Left colon (tissue), 2 donors: Measurements from ENCODE around the gene GPN2. TPM values are rescaled to one million over a fixed set of nuclear protein-coding genes. Genes with fewer than 3 reads are reported as not detected.
"Not testable (repeated sequence)": the region's sequence is repeated elsewhere in the genome, so short reads cannot be mapped to it uniquely, and the experiment has no call there.

Experiments used
- ATAC-seq: fragments of 200-7000 bp; cut with Tn5 transposase; one replicate; pipeline ENCODE4 v1.9.1; 2020; ENCODE audit warnings: mild to moderate bottlenecking, moderate library complexity
- DNase-seq, 2 donors: peaks; one replicate each; pipeline ENCODE4 v3.0.0-alpha.2; 2020
- intact Hi-C, 2 donors: fragments of 100-400 bp; cut with DNase I in 1 of 2; cut with micrococcal nuclease in 1 of 2; formaldehyde crosslinking; loops; one replicate each; pipeline versions ENCODE4 v1.11.2 to v1.14.0; 2022; cut with DNase I, micrococcal nuclease
- total RNA-seq, 2 donors: library from RNA; stranded (reverse); fragmentation: NEBNext Ultra II Directional; extraction: Animal tissue kit (Norgen Biotek cat#: 25700); gene quantifications; one replicate each; pipeline ENCODE4 v1.2.1, GENCODE V29; 2021
- donor health status: DM: no; HTN: no; CAD: no.
- donor health status: DM: yes; HTN: yes; CAD: no.

Gene GPN2
- total RNA-seq, 2 donors from 2014 or later: 33.8 to 38.8 TPM

GRCh38 chr1:26909951-26910342, 19.9 kb upstream of the GPN2 start:
- DNase-seq (no peak), ATAC-seq (no peak)
- intact Hi-C loops: no loop called here

- ATAC-seq (peak; percentile 38), DNase-seq (no peak)
- intact Hi-C loops: no loop called here
These were observed 17.2 kb upstream of the GPN2 start for GRCh38 chr1:26907071-26907917.

DNA sequence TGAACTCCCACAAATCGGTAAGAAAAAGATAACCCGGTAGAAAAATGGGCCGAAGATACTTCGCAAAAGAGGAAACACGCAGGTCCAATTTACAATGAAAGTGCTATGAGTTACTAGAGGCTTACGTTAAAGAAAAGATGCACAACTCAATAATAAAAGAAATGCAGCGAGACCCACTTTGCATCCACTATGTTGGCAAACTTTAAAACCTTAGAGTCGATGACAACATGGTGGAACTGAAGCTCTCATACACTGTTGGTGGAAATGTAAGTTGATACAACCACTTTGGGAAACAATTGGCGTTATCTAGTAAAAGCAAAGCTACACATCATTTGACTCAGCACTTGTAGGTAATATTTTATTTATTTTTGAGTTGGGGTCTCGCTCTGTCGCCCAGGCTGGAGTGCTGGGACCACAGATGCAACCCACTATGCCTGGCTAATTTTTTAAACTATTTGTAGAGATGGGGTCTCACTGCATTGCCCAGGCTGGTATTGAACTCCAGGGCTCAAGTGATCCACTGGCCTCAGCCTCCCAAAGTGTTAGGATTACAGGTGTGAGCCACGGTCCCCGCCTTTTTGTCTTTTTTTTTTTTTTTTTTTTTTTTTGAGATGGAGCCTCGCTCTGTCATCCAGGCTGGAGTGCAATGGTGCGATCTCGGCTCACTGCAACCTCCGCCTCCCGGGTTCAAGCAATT, 10.9 kb upstream of the GPN2 start:
- ATAC-seq (no peak), DNase-seq (no peak)
- intact Hi-C loops: no loop called here

- DNase-seq: peak; percentile 91 to 94
- peak; percentile 87 for ATAC-seq
- intact Hi-C loops: no loop called here
These were observed 10.1 kb upstream of the GPN2 start, which contains the start of gene GPATCH3 for GRCh38 chr1:26900001-26900814. Gene GPATCH3 (minus strand): TSS chr1:26900467. CDS start chr1:26900442, 25 bp downstream.

DNA sequence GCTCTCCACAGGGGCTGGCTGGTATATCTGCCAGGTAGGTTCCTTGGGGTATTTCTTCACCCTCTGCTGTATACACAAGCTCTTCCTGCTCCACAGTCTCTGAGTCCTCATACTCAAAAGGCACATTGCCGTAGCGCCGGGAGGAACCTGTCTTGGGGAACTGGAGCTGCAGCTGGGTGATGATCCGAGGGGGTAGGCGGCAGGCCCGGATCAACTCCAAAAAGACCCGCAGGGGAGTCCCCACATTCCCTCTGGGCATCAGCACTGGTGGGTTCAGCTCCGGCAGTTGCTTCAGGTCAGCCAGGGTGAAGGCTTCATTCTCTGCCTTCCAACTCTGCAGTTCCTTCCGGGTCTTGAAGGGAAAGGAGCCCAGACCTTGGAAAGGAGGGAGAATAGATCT, 7.3 kb upstream of the GPN2 start:
- intact Hi-C loops: no loop called here
- ATAC-seq (no peak), DNase-seq (no peak)

DNA sequence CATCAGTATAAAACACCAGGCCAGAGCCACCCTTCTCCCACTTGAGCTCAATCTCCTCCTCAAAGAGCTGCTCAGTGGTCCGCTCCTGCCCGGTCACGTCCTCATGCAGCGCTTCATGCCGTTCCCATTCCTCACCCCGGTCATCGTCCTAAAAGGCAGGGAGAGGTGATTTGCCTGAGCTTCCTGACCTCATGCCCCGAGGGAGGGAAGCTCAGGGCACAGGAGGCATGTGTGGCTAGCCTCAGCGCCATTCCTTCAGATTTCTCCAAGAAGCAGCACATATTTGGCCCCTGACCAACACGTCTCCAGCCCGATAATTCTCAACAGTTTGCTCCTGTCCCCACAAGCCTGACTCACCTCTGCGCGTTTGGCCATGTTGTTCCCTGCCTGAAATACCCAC, 4.2 kb upstream of the GPN2 start:
- no peak for DNase-seq
- intact Hi-C loops: no loop called here

GRCh38 chr1:26890467-26890796, 349 bp upstream of the GPN2 start:
- no peak for DNase-seq
- intact Hi-C loops: no loop called here
- peak; percentile 44 for ATAC-seq

More for the DNA sequence above, 4.2 kb upstream of the GPN2 start:
- no peak for ATAC-seq

GRCh38 chr1:26888231-26888630, 1.9 kb downstream of the GPN2 start:
- intact Hi-C loops: no loop called here
- DNase-seq (no peak), ATAC-seq (no peak)

- intact Hi-C loops: no loop called here
- no peak for ATAC-seq
- DNase-seq: no peak
These were observed 3.0 kb downstream of the GPN2 start for GRCh38 chr1:26887125-26887524.

- DNase-seq (no peak), ATAC-seq (no peak)
- intact Hi-C loops: no loop called here
These were observed 7.2 kb downstream of the GPN2 start for GRCh38 chr1:26882696-26883463.

- intact Hi-C loops, DNase-seq: not testable (repeated sequence)
- peak; percentile 53 for ATAC-seq
These were observed 8.5 kb downstream of the GPN2 start for GRCh38 chr1:26881611-26882010.

DNA sequence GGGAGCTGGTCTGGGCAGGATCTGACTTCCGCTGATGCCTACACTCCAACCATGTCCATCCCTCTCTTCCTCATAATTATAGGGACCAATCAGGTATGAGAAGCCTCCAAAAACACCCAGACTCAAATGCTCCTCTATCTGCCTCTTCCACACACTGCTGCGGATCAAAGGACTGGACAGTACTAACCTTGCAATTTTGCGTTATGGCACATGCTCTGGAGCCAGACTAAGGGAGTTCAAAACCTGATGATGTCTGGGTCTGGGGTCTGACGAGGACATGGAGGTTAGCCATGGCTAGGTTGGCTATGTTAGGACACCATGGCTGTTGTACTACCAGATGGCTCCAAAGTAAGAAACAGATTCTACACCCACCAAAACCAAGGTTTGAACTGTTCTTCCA, 10.3 kb downstream of the GPN2 start:
- intact Hi-C loops: loop anchor here in 1 of 2 donors (10.0 kb wide), 2 partner anchors 65 to 275 kb away; no protein-coding TSS in a partner anchor
- no peak for DNase-seq

GRCh38 chr1:26877326-26877725, 12.8 kb downstream of the GPN2 start:
- DNase-seq: no peak
- ATAC-seq: no peak
- intact Hi-C loops: loop anchor here in 1 of 2 donors (10.0 kb wide), 2 partner anchors 63 to 273 kb away; no protein-coding TSS in a partner anchor

More for the DNA sequence above, 10.3 kb downstream of the GPN2 start:
- no peak for ATAC-seq

DNA sequence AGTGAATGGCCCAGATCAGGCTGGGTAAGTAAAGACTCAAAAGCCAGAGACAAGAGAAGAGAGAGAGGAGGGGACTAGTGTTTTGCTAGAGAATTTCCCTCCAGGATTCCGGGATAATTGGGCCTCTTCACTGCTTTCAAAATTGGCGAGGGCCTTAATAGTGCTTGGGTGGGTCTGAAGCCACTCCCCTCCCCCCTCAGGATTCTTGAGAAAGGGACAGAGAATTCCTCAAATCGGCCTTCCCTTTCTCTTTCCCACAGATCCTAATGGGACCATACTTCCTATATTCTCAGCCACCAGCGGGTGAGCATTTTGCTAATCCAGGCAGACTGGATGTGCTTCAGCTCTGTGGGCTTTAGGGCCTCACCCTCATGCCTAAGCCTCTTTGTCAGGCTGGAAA, 15.2 kb downstream of the GPN2 start:
- no peak for ATAC-seq
- no peak for DNase-seq
- intact Hi-C loops: loop anchor here in 1 of 2 donors (10.0 kb wide), 2 partner anchors 60 to 270 kb away; no protein-coding TSS in a partner anchor

GRCh38 chr1:26873097-26873496, 17.0 kb downstream of the GPN2 start:
- intact Hi-C loops: loop anchor here in 1 of 2 donors (10.0 kb wide), 2 partner anchors 58 to 268 kb away; no protein-coding TSS in a partner anchor
- ATAC-seq: not testable (repeated sequence)

DNA sequence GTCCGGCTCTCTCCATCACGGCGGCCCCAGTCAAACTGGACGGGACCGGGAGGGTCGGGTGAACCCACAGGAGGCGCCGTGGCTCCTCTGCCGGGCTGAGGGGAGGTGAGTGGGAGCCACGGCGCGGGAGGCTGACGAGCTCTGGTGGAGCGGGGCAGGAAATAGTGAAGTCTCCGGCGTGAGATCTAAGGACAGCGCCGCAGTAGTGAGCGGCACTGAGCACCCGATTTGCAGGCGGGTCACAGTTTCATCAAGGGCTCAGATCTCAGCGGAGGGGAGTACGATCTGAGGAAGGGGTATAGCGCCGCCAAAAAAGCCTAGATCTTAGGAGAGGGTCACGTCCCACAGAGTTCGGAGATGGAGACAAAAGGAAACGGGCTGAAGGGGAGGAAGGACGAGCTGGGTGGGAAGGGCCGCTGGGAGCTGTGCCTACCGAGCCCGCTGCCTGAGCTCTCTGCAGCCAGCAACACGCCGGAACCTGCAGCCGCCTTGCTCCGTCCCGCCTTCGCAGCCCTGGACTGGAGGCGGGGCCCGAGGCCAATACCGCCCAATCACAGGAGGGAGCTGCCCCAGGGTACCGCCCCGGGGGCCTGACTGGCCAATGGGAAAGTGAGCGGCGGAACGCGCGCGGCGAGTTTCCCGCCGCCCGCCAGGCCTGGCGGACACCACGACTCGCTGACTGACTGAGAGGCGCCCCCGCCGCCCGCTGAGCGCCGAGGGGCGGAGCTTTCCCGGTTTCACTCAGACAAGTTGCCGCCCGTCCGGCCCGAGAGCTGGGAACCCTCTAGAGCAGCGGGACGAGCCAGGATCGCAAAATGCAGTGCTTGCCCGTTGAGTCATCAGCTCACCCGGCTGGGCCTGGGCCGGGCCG, 25.2 kb downstream of the GPN2 start:
- DNase-seq (peak; percentile 96 to 97), ATAC-seq (peak; percentile 74)
- intact Hi-C loops: no loop called here

More at GRCh38 chr1:26873097-26873496, 17.0 kb downstream of the GPN2 start:
- DNase-seq: not testable (repeated sequence)

- peak in 1 of 2 donors; percentile 39 for DNase-seq
- peak; percentile 6 for ATAC-seq
- intact Hi-C loops: no loop called here
These were observed 26.4 kb downstream of the GPN2 start for GRCh38 chr1:26863685-26864077.
